OCI-LY1 (cell line): ENCODE results near the gene HTD2.

Source experiments
- H2AFZ ChIP-seq: fragments of 200-600 bp; sonication (generic), shearing (Covaris generic); 2 replicates; pipeline ENCODE4 v1.6.0; 2014; ENCODE audit warnings: antibody characterized with exemption, mild to moderate bottlenecking, low read length
- H3F3A ChIP-seq: fragments of 200-600 bp; sonication (generic), shearing (Covaris generic); 2 replicates; pipeline ENCODE4 v1.6.0; 2014; ENCODE audit warnings: mild to moderate bottlenecking, antibody characterized with exemption, low read length, moderate library complexity; ENCODE audit not compliant: insufficient read depth
- H3K27ac ChIP-seq: fragments of 200-600 bp; sonication (generic); 2 replicates; pipeline ENCODE4 v1.5.1; 2014; ENCODE audit warnings: low read length, mixed run types, mild to moderate bottlenecking, low read depth; ENCODE audit not compliant: poor library complexity, severe bottlenecking
- H3K27me3 ChIP-seq: fragments of 200-600 bp; sonication (generic); 2 replicates; pipeline ENCODE4 v1.6.0; 2014; ENCODE audit warnings: antibody characterized with exemption, mild to moderate bottlenecking, low read length, moderate library complexity; ENCODE audit not compliant: insufficient read depth
- H3K36me3 ChIP-seq: fragments of 200-600 bp; sonication (generic); 2 replicates; pipeline ENCODE4 v1.6.1; 2014; ENCODE audit warnings: mild to moderate bottlenecking, antibody characterized with exemption, low read length, moderate library complexity, mixed read lengths; ENCODE audit not compliant: insufficient read depth
- H3K4me1 ChIP-seq: fragments of 200-600 bp; sonication (generic); 2 replicates; pipeline ENCODE4 v1.5.1; 2014; ENCODE audit warnings: mild to moderate bottlenecking, low read length, moderate library complexity; ENCODE audit not compliant: insufficient read depth, severe bottlenecking
- H3K4me2 ChIP-seq: fragments of 200-600 bp; sonication (generic), shearing (Covaris generic); 2 replicates; pipeline ENCODE4 v1.6.1; 2014; ENCODE audit warnings: low read length
- H3K4me3 ChIP-seq: fragments of 200-600 bp; sonication (generic); 2 replicates; pipeline ENCODE4 v1.5.1; 2014; ENCODE audit warnings: low read length, low read depth, mild to moderate bottlenecking, mixed read lengths; ENCODE audit not compliant: poor library complexity, severe bottlenecking
- H3K79me2 ChIP-seq: fragments of 200-600 bp; shearing (Covaris generic); 2 replicates; pipeline ENCODE4 v1.6.1; 2016; ENCODE audit warnings: mixed run types, low read length, mixed read lengths; ENCODE audit not compliant: insufficient read depth
- H3K9ac ChIP-seq: fragments of 200-600 bp; sonication (generic), shearing (Covaris generic); 2 replicates; pipeline ENCODE4 v1.6.1; 2014; ENCODE audit warnings: mild to moderate bottlenecking, low read length, mixed read lengths
- H3K9me2 ChIP-seq: fragments of 200-600 bp; sonication (generic), shearing (Covaris generic); 2 replicates; pipeline ENCODE4 v1.6.1; 2014; ENCODE audit warnings: low read depth, mild to moderate bottlenecking, low read length, mixed read lengths
- H3K9me3 ChIP-seq: fragments of 200-600 bp; shearing (Covaris generic); 2 replicates; pipeline ENCODE4 v1.6.1; 2014; ENCODE audit warnings: low read length, mixed read lengths
- H4K20me1 ChIP-seq: fragments of 200-600 bp; sonication (generic), shearing (Covaris generic); 2 replicates; pipeline ENCODE4 v1.6.0; 2016; ENCODE audit warnings: mild to moderate bottlenecking, low read length; ENCODE audit not compliant: insufficient read depth
- EZH2 ChIP-seq: fragments of 200-600 bp; sonication (generic), shearing (Covaris generic); IDR thresholded peaks from 2 replicates; pipeline ENCODE4 v1.8.0; 2017; ENCODE audit warnings: borderline replicate concordance, mixed run types, mild to moderate bottlenecking, antibody characterized with exemption, low read length, moderate library complexity, mixed read lengths
- TF ChIP-seq, protein P1 (sequence below): fragments of 200-600 bp; sonication (generic), shearing (Covaris generic); IDR thresholded peaks from 2 replicates; pipeline ENCODE4 v1.5.1; 2017; ENCODE audit warnings: mild to moderate bottlenecking, antibody characterized with exemption, low read length, moderate library complexity, mixed read lengths

Gene HTD2

DNA sequence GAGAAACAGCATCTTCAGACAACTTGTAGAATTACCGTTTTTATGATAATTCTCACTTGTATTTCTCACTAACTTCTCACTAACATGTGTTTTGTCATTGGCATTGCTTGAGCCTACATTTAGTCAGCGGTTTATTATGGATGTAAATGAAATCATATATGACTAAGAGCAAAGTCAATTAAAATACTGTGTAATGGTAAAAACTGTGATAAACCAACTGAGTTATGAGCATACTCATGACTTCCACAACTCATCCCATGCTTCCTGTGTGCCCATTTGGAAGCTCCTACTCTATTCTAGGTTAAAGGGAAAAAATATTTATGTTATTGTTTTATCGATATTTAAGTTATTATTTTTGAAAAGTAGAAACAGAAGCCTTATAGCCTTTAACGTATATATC is 39.1 kb downstream of the HTD2 start:
- H4K20me1 ChIP-seq, result no peaks in the 10 kb centered on the region
- H3K27ac ChIP-seq, result peak overlapping the region; percentile 100
- no peak overlapping the region for H3K4me3 ChIP-seq
- no peak for TF ChIP-seq EZH2
- TF ChIP-seq, protein P1, sequence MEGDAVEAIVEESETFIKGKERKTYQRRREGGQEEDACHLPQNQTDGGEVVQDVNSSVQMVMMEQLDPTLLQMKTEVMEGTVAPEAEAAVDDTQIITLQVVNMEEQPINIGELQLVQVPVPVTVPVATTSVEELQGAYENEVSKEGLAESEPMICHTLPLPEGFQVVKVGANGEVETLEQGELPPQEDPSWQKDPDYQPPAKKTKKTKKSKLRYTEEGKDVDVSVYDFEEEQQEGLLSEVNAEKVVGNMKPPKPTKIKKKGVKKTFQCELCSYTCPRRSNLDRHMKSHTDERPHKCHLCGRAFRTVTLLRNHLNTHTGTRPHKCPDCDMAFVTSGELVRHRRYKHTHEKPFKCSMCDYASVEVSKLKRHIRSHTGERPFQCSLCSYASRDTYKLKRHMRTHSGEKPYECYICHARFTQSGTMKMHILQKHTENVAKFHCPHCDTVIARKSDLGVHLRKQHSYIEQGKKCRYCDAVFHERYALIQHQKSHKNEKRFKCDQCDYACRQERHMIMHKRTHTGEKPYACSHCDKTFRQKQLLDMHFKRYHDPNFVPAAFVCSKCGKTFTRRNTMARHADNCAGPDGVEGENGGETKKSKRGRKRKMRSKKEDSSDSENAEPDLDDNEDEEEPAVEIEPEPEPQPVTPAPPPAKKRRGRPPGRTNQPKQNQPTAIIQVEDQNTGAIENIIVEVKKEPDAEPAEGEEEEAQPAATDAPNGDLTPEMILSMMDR, result no peak
- H3K36me3 ChIP-seq, result peaks cover 49% of the 10 kb centered on the region
- no peaks in the 10 kb centered on the region for H3K9me3 ChIP-seq
- peaks cover 14% of the 10 kb centered on the region for H3F3A ChIP-seq
- H3K27me3 ChIP-seq, result no peaks in the 10 kb centered on the region
- no peaks in the 10 kb centered on the region for H3K9me2 ChIP-seq
- peaks cover 66% of the 10 kb centered on the region for H3K79me2 ChIP-seq
- H3K4me1 ChIP-seq, result peaks cover 97% of the 10 kb centered on the region
- no peak overlapping the region for H2AFZ ChIP-seq
- no peak overlapping the region for H3K9ac ChIP-seq
- peak overlapping the region; percentile 33; the same call in 1 of the 2 replicates for H3K4me2 ChIP-seq

DNA sequence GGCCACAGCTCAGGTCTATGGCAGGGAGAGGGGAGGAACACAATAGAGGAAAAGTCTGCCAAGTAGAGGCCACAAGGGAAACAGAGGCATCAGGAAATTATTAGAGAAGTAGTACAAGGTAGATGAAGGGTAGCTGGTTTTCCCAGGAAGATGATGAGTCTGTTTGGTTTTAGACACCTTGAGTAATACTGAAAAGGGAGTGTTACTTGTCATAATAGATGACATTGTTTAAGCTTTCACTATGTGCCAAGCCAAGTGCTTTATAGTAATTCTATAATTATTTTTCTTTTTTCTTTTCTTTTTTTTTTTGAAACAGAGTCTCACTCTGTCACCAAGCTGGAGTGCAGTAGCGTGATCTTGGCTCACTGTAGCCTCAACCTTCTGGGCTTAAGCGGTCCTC is 40.0 kb downstream of the HTD2 start:
- Histone ChIP-seq H3K27me3 (no peaks in the 10 kb centered on the region), H3K9me2 (no peaks in the 10 kb centered on the region), H3K36me3 (peaks cover 40% of the 10 kb centered on the region), H3K27ac (peak overlapping the region; percentile 100), H2AFZ (no peak overlapping the region), H3F3A (peaks cover 23% of the 10 kb centered on the region), H3K4me1 (peaks cover 97% of the 10 kb centered on the region), H3K4me2 (peak overlapping the region; percentile 33; the same call in 1 of the 2 replicates), H3K9ac (peak overlapping the region; percentile 40; the same call in 1 of the 2 replicates), H3K79me2 (peaks cover 63% of the 10 kb centered on the region), H3K4me3 (no peak overlapping the region), H3K9me3 (no peaks in the 10 kb centered on the region), H4K20me1 (no peaks in the 10 kb centered on the region)
- no peak for TF ChIP-seq EZH2

DNA sequence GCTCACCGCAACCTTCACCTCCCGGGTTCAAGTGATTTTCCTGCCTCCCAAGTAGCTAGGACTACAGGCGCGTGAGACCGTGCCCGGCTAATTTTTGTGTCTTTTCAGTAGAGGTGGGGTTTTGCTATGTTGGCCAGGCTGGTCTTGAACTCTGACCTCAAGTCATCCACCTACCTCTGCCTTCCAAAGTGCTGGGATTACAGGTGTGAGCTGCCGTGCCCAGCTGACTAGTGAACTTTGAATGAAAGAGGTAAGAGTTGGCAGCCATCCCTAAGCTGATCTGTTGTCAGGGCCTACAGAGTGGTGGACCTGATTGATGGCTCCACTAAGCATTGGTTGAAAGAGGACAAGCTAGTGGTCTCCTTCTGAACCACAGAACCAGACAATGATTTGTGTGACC is 41.7 kb downstream of the HTD2 start:
- H3K9me2 ChIP-seq, result no peaks in the 10 kb centered on the region
- H2AFZ ChIP-seq, result no peak overlapping the region
- peaks cover 34% of the 10 kb centered on the region for H3K36me3 ChIP-seq
- peak overlapping the region; percentile 21 for H3K4me3 ChIP-seq
- H3K4me2 ChIP-seq, result peak overlapping the region; percentile 44
- peaks cover 26% of the 10 kb centered on the region for H3F3A ChIP-seq
- peaks cover 63% of the 10 kb centered on the region for H3K79me2 ChIP-seq
- H3K9ac ChIP-seq, result peak overlapping the region; percentile 33; the same call in 1 of the 2 replicates
- H3K27ac ChIP-seq, result peak overlapping the region; percentile 100
- H4K20me1 ChIP-seq, result no peaks in the 10 kb centered on the region
- no peaks in the 10 kb centered on the region for H3K27me3 ChIP-seq
- no peaks in the 10 kb centered on the region for H3K9me3 ChIP-seq
- no peak for TF ChIP-seq EZH2
- TF ChIP-seq, protein P1, result no peak
- H3K4me1 ChIP-seq, result peaks cover 97% of the 10 kb centered on the region
